HG03439 (cell line): ENCODE data around the gene CATSPER3.

Experiments
- ATAC-seq: cut with Tn5 transposase; IDR thresholded peaks from one replicate; pipeline ENCODE4 v1.9.1; 2021; ENCODE audit warnings: mild to moderate bottlenecking, moderate library complexity; ENCODE audit not compliant: unreplicated experiment

CATSPER3 gene

DNA sequence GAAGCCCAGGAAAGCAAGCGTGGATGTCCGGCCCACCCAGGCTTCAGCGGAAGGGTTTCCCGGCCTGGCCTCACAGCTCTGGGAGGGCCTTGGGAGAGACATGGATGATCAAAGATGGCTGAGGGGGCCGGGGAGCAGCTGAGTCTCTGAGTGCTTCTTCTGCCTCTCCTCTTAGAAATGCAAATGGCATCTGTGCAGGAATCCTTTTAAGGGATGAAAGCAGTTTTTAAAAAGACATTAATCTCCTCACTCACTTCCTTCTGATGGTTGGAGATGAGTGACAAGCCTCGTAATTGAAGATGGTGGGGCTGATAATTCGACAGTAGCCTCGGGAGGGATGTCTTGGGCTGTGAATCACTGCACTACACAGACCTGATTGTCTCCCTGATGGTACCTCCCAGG is 90.6 kb downstream of the CATSPER3 start:
- ATAC-seq, result no peak

DNA sequence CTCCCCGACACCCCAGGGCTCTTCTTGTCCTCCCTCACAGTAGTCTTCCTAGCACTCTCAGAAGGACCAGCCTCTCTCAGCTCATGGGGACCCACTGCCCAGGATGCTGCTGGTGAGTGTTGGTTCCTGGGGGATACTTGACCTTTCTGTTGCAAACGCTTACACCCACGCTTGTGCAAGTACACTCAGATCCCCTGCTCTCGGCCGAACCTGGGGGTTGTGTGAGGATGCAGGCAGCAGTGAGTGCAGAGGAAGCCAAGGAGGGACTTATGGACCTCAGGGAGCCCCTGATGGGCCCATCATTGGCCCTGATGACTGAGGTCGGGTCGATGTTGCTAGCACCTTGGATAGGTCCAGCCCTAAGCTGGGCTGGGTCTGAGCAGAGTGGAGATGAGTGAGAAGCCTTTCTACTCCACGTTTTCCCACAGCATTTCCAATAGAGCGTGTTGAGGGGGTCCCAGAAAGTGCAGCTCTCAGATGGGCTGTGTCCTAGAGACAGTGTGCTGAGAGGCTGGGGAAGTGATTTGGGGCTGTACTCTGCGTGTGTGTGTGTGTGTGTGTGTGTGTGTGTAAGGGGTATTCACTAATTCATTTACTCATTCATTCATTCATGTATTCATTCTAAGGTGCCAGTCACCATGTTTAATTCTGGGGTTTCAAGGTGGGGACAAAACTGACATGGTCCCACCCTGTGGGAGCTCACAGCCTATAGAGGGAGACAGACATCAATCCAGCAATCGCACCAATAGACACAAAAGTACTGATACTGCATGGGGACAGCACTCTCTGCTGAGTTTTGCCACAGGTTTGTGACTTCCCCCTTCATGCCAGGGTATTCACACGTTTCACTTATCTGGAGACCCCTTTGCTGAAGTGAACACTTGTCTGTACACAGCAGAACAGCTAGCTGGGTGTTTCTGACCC is 91.6 kb downstream of the CATSPER3 start:
- ATAC-seq, result no peak

DNA sequence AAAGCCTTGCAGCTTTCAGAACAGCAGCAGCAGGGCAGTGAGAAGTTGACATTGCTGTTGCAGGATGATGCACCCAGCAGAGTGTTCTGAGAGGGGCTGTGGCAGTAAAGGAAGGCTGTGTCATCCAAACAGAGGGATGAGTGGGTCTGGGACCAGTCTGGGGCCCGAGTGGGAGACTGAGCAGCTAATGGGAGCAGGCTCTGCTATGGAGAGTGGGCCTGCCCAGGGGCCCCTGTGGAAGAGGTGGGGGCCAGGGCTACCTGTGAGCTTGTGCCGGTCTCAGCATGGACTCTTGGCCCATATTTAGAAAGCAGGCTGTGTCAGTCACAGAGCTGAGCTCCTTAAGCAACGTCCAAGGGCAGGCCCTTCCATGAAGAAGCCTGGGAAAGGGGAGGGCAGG is 92.3 kb downstream of the CATSPER3 start:
- ATAC-seq, result no peak

DNA sequence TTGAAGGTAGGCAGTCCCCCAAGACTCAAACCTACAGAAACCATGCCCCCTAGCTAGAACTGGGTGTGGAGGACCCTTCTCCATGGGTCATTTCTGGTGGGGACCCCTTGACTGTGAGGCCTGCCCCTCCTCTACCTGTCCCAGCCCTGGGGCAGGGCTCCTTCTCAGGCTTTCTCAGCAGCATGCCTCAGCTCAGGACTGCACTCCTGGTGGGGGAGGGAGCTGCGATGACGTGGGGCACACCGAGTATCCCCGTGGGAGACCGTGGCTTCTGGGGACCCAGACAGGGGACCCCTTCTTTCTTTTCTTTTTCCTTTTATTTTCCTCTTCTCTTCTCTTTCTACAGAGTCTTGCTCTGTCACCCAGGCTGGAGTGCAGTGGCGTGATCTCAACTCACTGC is 93.3 kb downstream of the CATSPER3 start:
- no peak for ATAC-seq
